ENCODE results near the gene TMEM184B. TPM values are rescaled to one million over a fixed set of nuclear protein-coding genes. Genes with fewer than 3 reads are reported as not detected.

Gene TMEM184B
- total and polyA plus RNA-seq, 10 donors, result 5.0 to 105 (median 45.1) TPM

GRCh38 chr22:38264322-38264843, 8.4 kb downstream of the TMEM184B start:
- WGBS, 5 donors, result 85 to 93% (median 92%) methylated on average over 4 to 6 of the region's 6 CpGs
- H3K9me3 ChIP-seq, result no peaks in the 10 kb centered on the region
- no peak for TF ChIP-seq CTCF (IDR thresholded peaks at IDR 0.05 in 8 of 11, conservative IDR thresholded peaks at IDR 0.05 in 3 of 11)
- no peak for TF ChIP-seq POLR2A (IDR thresholded peaks at IDR 0.05)
- TF ChIP-seq POLR2AphosphoS5 (IDR thresholded peaks at IDR 0.05), result no peak
- H3K4me3 ChIP-seq, result no peak overlapping the region
- peaks cover 30 to 95% (median 70%) of the 10 kb centered on the region in 6 donors for H3K4me1 ChIP-seq
- H3K27ac ChIP-seq, result peak overlapping the region in 1 of 8 donors; percentile 17
- intact Hi-C loops (cut with DNase I; ENCODE audit: low total_unique reads), result no loop called here
- peaks cover 0 to 19% (median 0%) of the 10 kb centered on the region in 6 donors for H3K36me3 ChIP-seq
- no peak for DNase-seq
- no peaks in the 10 kb centered on the region for H3K27me3 ChIP-seq (replicated peaks in 1 of 7)

DNA sequence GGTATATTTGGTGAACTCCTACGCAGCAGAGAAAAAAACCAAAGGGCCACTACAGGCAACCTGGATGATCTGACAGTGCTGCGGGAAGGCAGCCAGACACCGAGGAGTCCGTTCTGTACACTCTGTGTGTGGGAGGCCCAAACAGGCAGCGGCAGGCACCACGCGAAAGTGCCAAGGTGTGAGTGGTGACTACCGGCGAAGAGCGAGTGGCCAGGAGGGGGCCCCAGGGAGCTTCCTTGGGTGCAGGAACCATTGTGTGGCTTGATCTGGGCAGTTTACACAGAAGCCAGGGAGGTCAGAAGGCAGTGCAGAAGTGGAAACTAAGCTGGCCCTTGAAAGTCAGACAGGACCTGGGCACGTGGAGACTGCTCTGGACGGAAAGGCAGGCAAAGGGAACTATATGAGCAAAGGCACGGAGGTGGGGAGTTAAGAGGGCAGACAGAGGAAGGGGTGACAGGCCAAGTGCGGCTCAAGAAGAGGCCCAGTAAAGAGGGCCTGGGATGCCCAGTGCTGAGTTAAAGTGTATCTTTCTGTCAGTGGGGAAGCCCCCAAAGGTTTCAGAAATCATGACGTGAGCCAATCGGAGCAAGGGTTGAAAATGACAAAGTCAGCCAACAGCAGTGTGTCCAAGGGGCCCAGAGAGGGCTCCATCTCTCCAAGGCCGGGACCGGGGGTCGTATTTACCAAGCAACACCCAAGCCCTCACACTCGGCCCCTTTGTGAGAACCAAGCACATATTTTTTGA, 10.6 kb downstream of the TMEM184B start:
- H3K9me3 ChIP-seq, result no peaks in the 10 kb centered on the region
- H3K4me1 ChIP-seq, result peaks cover 38 to 95% (median 74%) of the 10 kb centered on the region in 6 donors
- H3K4me3 ChIP-seq, result no peak overlapping the region
- DNase-seq, result peak; percentile 87
- H3K27me3 ChIP-seq (replicated peaks in 1 of 7), result no peaks in the 10 kb centered on the region
- H3K27ac ChIP-seq, result peak overlapping the region in 6 of 8 donors; percentile 28 to 83 (median 80)
- H3K36me3 ChIP-seq, result peaks cover 0 to 19% (median 0%) of the 10 kb centered on the region in 6 donors
- intact Hi-C loops (cut with DNase I; ENCODE audit: low total_unique reads), result no loop called here
- WGBS, 5 donors, result 70 to 82% (median 73%) methylated on average over 20 of the region's 20 CpGs
- peak; percentile 26 to 43 (median 29) for TF ChIP-seq POLR2AphosphoS5 (IDR thresholded peaks at IDR 0.05)
- no peak for TF ChIP-seq POLR2A (IDR thresholded peaks at IDR 0.05)
- peak in 8 of 11 experiments; percentile 33 to 68 (median 52) for TF ChIP-seq CTCF (IDR thresholded peaks at IDR 0.05 in 8 of 11, conservative IDR thresholded peaks at IDR 0.05 in 3 of 11)

- no peaks in the 10 kb centered on the region for H3K9me3 ChIP-seq
- H3K27ac ChIP-seq, result peak overlapping the region in 7 of 8 donors; percentile 30 to 83 (median 79)
- DNase-seq, result no peak
- peak overlapping the region in 1 of 8 donors; percentile 40 for H3K4me3 ChIP-seq
- H3K4me1 ChIP-seq, result peaks cover 38 to 93% (median 72%) of the 10 kb centered on the region in 6 donors
- TF ChIP-seq POLR2AphosphoS5 (IDR thresholded peaks at IDR 0.05), result peak in 1 of 3 donors; percentile 25
- TF ChIP-seq CTCF (IDR thresholded peaks at IDR 0.05 in 8 of 11, conservative IDR thresholded peaks at IDR 0.05 in 3 of 11), result peak in 1 of 11 experiments; percentile 19
- no peak for TF ChIP-seq POLR2A (IDR thresholded peaks at IDR 0.05)
- WGBS, 5 donors, result 64 to 83% (median 73%) methylated on average over 15 of the region's 15 CpGs
- peaks cover 0 to 19% (median 0%) of the 10 kb centered on the region in 6 donors for H3K36me3 ChIP-seq
- intact Hi-C loops (cut with DNase I; ENCODE audit: low total_unique reads), result no loop called here
- H3K27me3 ChIP-seq (replicated peaks in 1 of 7), result no peaks in the 10 kb centered on the region
These were observed 11.8 kb downstream of the TMEM184B start for GRCh38 chr22:38260761-38261681.

Measured in spleen (tissue), 11 donors.